ENCODE data around the gene SIRT7. TPM values are rescaled to one million over a fixed set of nuclear protein-coding genes. Genes with fewer than 3 reads are reported as not detected.

SIRT7 gene
- polyA plus RNA-seq, 1 of the 3 experiments (the other 2 are of a cell fraction) = 32.6 TPM

- H3K79me2 ChIP-seq (ENCODE audit: insufficient read depth) = peaks cover 93% of the 10 kb centered on the region
- peaks cover 16 to 28% of the 10 kb centered on the region in 2 experiments; a peak in 3 of 4 replicates for H3K4me1 ChIP-seq (ENCODE audit: control insufficient read depth in 1 of 2, insufficient read depth in 2 of 2, low read depth in 1 of 2, low read length in 1 of 2)
- H4K20me1 ChIP-seq (ENCODE audit: insufficient read depth) = peaks cover 80% of the 10 kb centered on the region
- ChIA-PET POLR2A (no interaction called here), CTCF (interaction anchor here (1.0 to 2.9 kb wide), 3 partner anchors 52 to 98 kb away, joined by 6 to 10 read pairs (median 6); no protein-coding TSS in a partner anchor)
- peaks cover 9 to 40% of the 10 kb centered on the region in 2 experiments for H3K36me3 ChIP-seq (replicated peaks in 1 of 2; ENCODE audit: control insufficient read depth in 1 of 2, insufficient read depth in 2 of 2, low read length in 1 of 2)
- peaks cover 15% of the 10 kb centered on the region for H3F3A ChIP-seq (replicated peaks; ENCODE audit: insufficient read depth)
- no peak for DNase-seq
- no peak overlapping the region for H3K4me2 ChIP-seq
- H3K9me2 ChIP-seq = no peaks in the 10 kb centered on the region
- H3K9me3 ChIP-seq = no peaks in the 10 kb centered on the region
- H2AFZ ChIP-seq (ENCODE audit: low read depth) = no peak overlapping the region
- 92% methylated on average over 20 of the region's 23 CpGs for WGBS (ENCODE audit: low lambda C conversion rate)
- H3K27ac ChIP-seq (ENCODE audit: low read depth in 2 of 2, low read length in 1 of 2) = no peak overlapping the region
- TF ChIP-seq RAD21 (IDR thresholded peaks at IDR 0.05; ENCODE audit: low read length) (no peak), NRF1 (IDR thresholded peaks at IDR 0.05; ENCODE audit: low read depth, low read length) (no peak), TEAD4 (IDR thresholded peaks at IDR 0.05; ENCODE audit: borderline replicate concordance, insufficient read depth) (no peak), GABPA (IDR thresholded peaks at IDR 0.05; ENCODE audit: low read depth) (no peak), REST (IDR thresholded peaks at IDR 0.05; ENCODE audit: low read depth, low read length) (no peak), FOSL2 (IDR thresholded peaks at IDR 0.05; ENCODE audit: borderline replicate concordance, low read depth) (no peak), SMC3 (IDR thresholded peaks at IDR 0.05; ENCODE audit: low read depth, low read length) (no peak), YY1 (IDR thresholded peaks at IDR 0.05; ENCODE audit: low read depth) (no peak), ELF1 (IDR thresholded peaks at IDR 0.05) (no peak), TAF1 (IDR thresholded peaks at IDR 0.05; ENCODE audit: borderline replicate concordance, low read depth, low read length) (no peak), RCOR1 (IDR thresholded peaks at IDR 0.05; ENCODE audit: low read length) (no peak), RFX5 (IDR thresholded peaks at IDR 0.05; ENCODE audit: low read length) (no peak), CTCF (IDR thresholded peaks at IDR 0.05) (no peak), TCF12 (IDR thresholded peaks at IDR 0.05) (no peak), PBX3 (IDR thresholded peaks at IDR 0.05) (no peak), SIN3A (IDR thresholded peaks at IDR 0.05; ENCODE audit: borderline replicate concordance, low read depth, low read length) (no peak), NFIC (IDR thresholded peaks at IDR 0.05; ENCODE audit: borderline replicate concordance) (no peak), USF1 (IDR thresholded peaks at IDR 0.05; ENCODE audit: borderline replicate concordance, low read depth) (no peak), JUND (IDR thresholded peaks at IDR 0.05) (no peak)
- no peaks in the 10 kb centered on the region for H3K27me3 ChIP-seq (ENCODE audit: insufficient read depth)
- no peak overlapping the region for H3K4me3 ChIP-seq (ENCODE audit: low read depth in 2 of 2, low read length in 1 of 2)
- no peak overlapping the region for H3K9ac ChIP-seq
Measured at GRCh38 chr17:81921996-81922565, 4.1 kb upstream of the SIRT7 start.
